NCI-H1048 (cell line): ENCODE results near the gene BANK1.

Experiments used
- DNase-seq: peaks from one replicate; lab custom pipeline; 2025; lab: John Stamatoyannopoulos, UW

Gene BANK1

GRCh38 chr4:101961144-101961543, 170.6 kb downstream of the BANK1 start:
- no peak for DNase-seq

GRCh38 chr4:101967697-101968346, 177.3 kb downstream of the BANK1 start:
- no peak for DNase-seq

GRCh38 chr4:101968364-101968763, 177.8 kb downstream of the BANK1 start:
- no peak for DNase-seq

- no peak for DNase-seq
Measured at GRCh38 chr4:101969965-101970364, 179.4 kb downstream of the BANK1 start.

- DNase-seq: no peak
Measured at GRCh38 chr4:101970547-101971155, 180.1 kb downstream of the BANK1 start.

- DNase-seq: no peak
Measured at GRCh38 chr4:101972791-101973190, 182.3 kb downstream of the BANK1 start.

GRCh38 chr4:101973361-101973760, 182.8 kb downstream of the BANK1 start:
- no peak for DNase-seq

GRCh38 chr4:101977076-101977475, 186.5 kb downstream of the BANK1 start:
- DNase-seq: no peak

- DNase-seq: no peak
Measured at GRCh38 chr4:101981756-101982155, 191.2 kb downstream of the BANK1 start.

- no peak for DNase-seq
Measured at GRCh38 chr4:101983835-101984234, 193.3 kb downstream of the BANK1 start.

GRCh38 chr4:101987623-101988243, 197.2 kb downstream of the BANK1 start:
- no peak for DNase-seq

GRCh38 chr4:101989551-101989950, 199.0 kb downstream of the BANK1 start:
- DNase-seq: no peak

GRCh38 chr4:101992446-101992845, 201.9 kb downstream of the BANK1 start:
- DNase-seq: no peak

- DNase-seq: no peak
Measured at GRCh38 chr4:101993002-101993841, 202.7 kb downstream of the BANK1 start.

GRCh38 chr4:101993842-101994775, 203.6 kb downstream of the BANK1 start:
- DNase-seq: no peak

- DNase-seq: no peak
Measured at GRCh38 chr4:102007959-102008425, 217.5 kb downstream of the BANK1 start.

- DNase-seq: no peak
Measured at GRCh38 chr4:102008711-102009110, 218.2 kb downstream of the BANK1 start.

- no peak for DNase-seq
Measured at GRCh38 chr4:102022343-102022742, 231.8 kb downstream of the BANK1 start.

- DNase-seq: no peak
Measured at GRCh38 chr4:102027961-102028360, 237.4 kb downstream of the BANK1 start.

- no peak for DNase-seq
Measured at GRCh38 chr4:102031406-102031805, 240.9 kb downstream of the BANK1 start.

GRCh38 chr4:102036016-102036415, 245.5 kb downstream of the BANK1 start:
- no peak for DNase-seq
